Brain microvascular endothelial cell (primary cell): ENCODE data around the gene COPZ1.

ENCODE experiments used
- DNase-seq: peaks from one replicate; pipeline ENCODE4 v3.0.0-alpha.2; 2020
- H3K27ac ChIP-seq: fragments of 250-450 bp; sonication (Bioruptor Pico); 2 replicates; pipeline ENCODE4 v1.5.1; 2020; ENCODE audit warnings: mild to moderate bottlenecking, moderate library complexity
- H3K27me3 ChIP-seq: fragments of 250-450 bp; sonication (Bioruptor Pico); replicated peaks from 2 replicates; pipeline ENCODE4 v1.5.1; 2020; ENCODE audit warnings: mild to moderate bottlenecking
- H3K36me3 ChIP-seq: fragments of 250-450 bp; sonication (Bioruptor Pico); replicated peaks from 2 replicates; pipeline ENCODE4 v1.5.1; 2020; ENCODE audit warnings: mild to moderate bottlenecking
- H3K4me3 ChIP-seq: 2 replicates; pipeline ENCODE4 v1.5.1; 2011; ENCODE audit warnings: low read depth, mild to moderate bottlenecking, control low read depth, low read length, moderate library complexity
- CTCF ChIP-seq: IDR thresholded peaks from 2 replicates; pipeline ENCODE4 v1.5.1; 2011; ENCODE audit warnings: low read depth, mild to moderate bottlenecking, moderate library complexity, low read length, control low read depth, inconsistent platforms; ENCODE audit errors: missing control alignments
- in situ Hi-C: cut with HindIII; loops from 2 replicates; pipeline ENCODE4 v1.10.0; 2017; ENCODE audit warnings: low sequenced_read_pairs, low pct_ligation_motif_present

COPZ1 gene

GRCh38 chr12:54358945-54359761, 34.2 kb downstream of the COPZ1 start:
- Histone ChIP-seq H3K4me3 (peak overlapping the region; percentile 70), H3K27ac (peak overlapping the region; percentile 95), H3K27me3 (no peaks in the 10 kb centered on the region), H3K36me3 (no peaks in the 10 kb centered on the region)
- TF ChIP-seq CTCF: no peak
- in situ Hi-C loops: no loop called here
- DNase-seq: peak; percentile 100

- no peaks in the 10 kb centered on the region for H3K27me3 ChIP-seq
- in situ Hi-C loops: loop anchor here (5.0 kb wide), 1 partner anchor 68 kb away; no protein-coding TSS in a partner anchor
- no peak for TF ChIP-seq CTCF
Measured at GRCh38 chr12:54359762-54360351, 34.9 kb downstream of the COPZ1 start.

GRCh38 chr12:54360717-54361456, 36.0 kb downstream of the COPZ1 start:
- Histone ChIP-seq H3K36me3 (no peaks in the 10 kb centered on the region), H3K4me3 (no peak overlapping the region), H3K27ac (no peak overlapping the region), H3K27me3 (no peaks in the 10 kb centered on the region)
- in situ Hi-C loops: loop anchor here (5.0 kb wide), 1 partner anchor 69 kb away; no protein-coding TSS in a partner anchor
- DNase-seq: peak; percentile 75
- peak; percentile 91 for TF ChIP-seq CTCF

More at GRCh38 chr12:54359762-54360351, 34.9 kb downstream of the COPZ1 start:
- Histone ChIP-seq H3K4me3 (peak overlapping the region; percentile 52), H3K36me3 (no peaks in the 10 kb centered on the region), H3K27ac (peak overlapping the region; percentile 95)
- DNase-seq: no peak

- Histone ChIP-seq H3K4me3 (no peak overlapping the region), H3K27ac (no peak overlapping the region), H3K27me3 (no peaks in the 10 kb centered on the region), H3K36me3 (no peaks in the 10 kb centered on the region)
- TF ChIP-seq CTCF: no peak
- in situ Hi-C loops: loop anchor here (5.0 kb wide), 1 partner anchor 71 kb away; no protein-coding TSS in a partner anchor
- DNase-seq: no peak
Measured at GRCh38 chr12:54363047-54363446, 38.1 kb downstream of the COPZ1 start.

GRCh38 chr12:54363618-54364017, 38.7 kb downstream of the COPZ1 start:
- H3K27me3 ChIP-seq: no peaks in the 10 kb centered on the region
- TF ChIP-seq CTCF: no peak
- no peak overlapping the region for H3K27ac ChIP-seq
- H3K4me3 ChIP-seq: no peak overlapping the region
- in situ Hi-C loops: loop anchor here (5.0 kb wide), 1 partner anchor 71 kb away; no protein-coding TSS in a partner anchor
- DNase-seq: no peak
- no peaks in the 10 kb centered on the region for H3K36me3 ChIP-seq
